Ascending aorta (tissue), 2 donors: ENCODE measurements around the gene SMARCA4. TPM values are rescaled to one million over a fixed set of nuclear protein-coding genes. Genes with fewer than 3 reads are reported as not detected.

Experiments
- DNase-seq, 2 donors: peaks; one replicate each; pipeline ENCODE4 v3.0.0-alpha.2; 2019; ENCODE audit warnings: low spot score in 2 of 2
- H3K27ac ChIP-seq, 2 donors: fragments of 200-600 bp; sonication (generic); one replicate each; pipeline ENCODE4 v1.5.1; 2016 to 2017; ENCODE audit warnings: mild to moderate bottlenecking in 1 of 2
- H3K27me3 ChIP-seq: fragments of 200-600 bp; sonication (generic); one replicate; pipeline ENCODE4 v1.5.1; 2017
- H3K36me3 ChIP-seq, 2 donors: fragments of 200-600 bp; sonication (generic); one replicate each; pipeline ENCODE4 v1.5.1; 2016
- H3K4me1 ChIP-seq, 2 donors: fragments of 200-600 bp; sonication (generic); one replicate each; pipeline ENCODE4 v1.5.1; 2016 to 2017; ENCODE audit warnings: mild to moderate bottlenecking in 1 of 2
- H3K4me3 ChIP-seq, 2 donors: fragments of 200-600 bp; sonication (generic); one replicate each; pipeline ENCODE4 v1.5.1; 2016 to 2017; ENCODE audit warnings: mild to moderate bottlenecking in 1 of 2
- H3K9me3 ChIP-seq, 2 donors: fragments of 200-600 bp; sonication (generic); one replicate each; pipeline ENCODE4 v1.5.1; 2016
- CTCF ChIP-seq, 3 experiments: fragments of 200-600 bp in 2 of 3; fragments of 450-650 bp in 1 of 3; sonication (generic) in 2 of 3; IDR thresholded peaks; one replicate each; pipeline ENCODE4 v1.5.1; 2016 to 2019; ENCODE audit warnings: antibody characterized with exemption in 3 of 3, mild to moderate bottlenecking in 1 of 3, moderate library complexity in 1 of 3
- intact Hi-C: fragments of 100-400 bp; cut with DNase I; formaldehyde crosslinking; loops from one replicate; pipeline ENCODE4 v1.15.1; 2023
- total RNA-seq: library from RNA; depleted of rRNA; stranded (reverse); fragments of >200 nt; gene quantifications from one replicate; pipeline ENCODE4 v1.1.0, GENCODE V29; 2016

The SMARCA4 gene
- total RNA-seq, 1 donor from 2014 or later: 89.5 TPM

DNA sequence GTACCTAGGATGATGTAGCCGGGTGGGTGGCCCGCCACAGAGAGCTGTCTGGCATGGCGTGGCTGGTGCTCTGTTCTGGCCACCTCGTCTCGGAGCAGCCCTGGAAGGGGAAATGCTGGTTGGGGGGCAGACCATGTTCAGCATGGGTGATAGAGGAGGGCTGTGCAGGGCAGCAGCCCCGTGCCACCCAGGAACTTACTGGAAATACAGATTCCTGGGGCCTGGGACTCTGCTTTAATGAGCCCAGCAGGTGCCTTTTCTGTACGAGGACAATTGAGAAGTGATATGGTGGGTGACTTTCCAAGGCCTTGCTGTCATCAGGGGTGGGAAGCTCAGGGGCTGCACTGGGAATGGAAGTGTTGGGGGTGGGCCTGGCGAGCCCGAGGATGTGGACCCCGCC, 24.7 kb downstream of the SMARCA4 start:
- H3K9me3 ChIP-seq: no peaks in the 10 kb centered on the region
- H3K27me3 ChIP-seq: no peaks in the 10 kb centered on the region
- DNase-seq: no peak
- H3K36me3 ChIP-seq: peaks cover 59 to 62% of the 10 kb centered on the region in 2 donors
- peaks cover 0 to 3% of the 10 kb centered on the region in 2 donors for H3K4me1 ChIP-seq
- no peak overlapping the region for H3K27ac ChIP-seq
- TF ChIP-seq CTCF (IDR thresholded peaks at IDR 0.05): no peak
- intact Hi-C loops: no loop called here
- no peak overlapping the region for H3K4me3 ChIP-seq

DNA sequence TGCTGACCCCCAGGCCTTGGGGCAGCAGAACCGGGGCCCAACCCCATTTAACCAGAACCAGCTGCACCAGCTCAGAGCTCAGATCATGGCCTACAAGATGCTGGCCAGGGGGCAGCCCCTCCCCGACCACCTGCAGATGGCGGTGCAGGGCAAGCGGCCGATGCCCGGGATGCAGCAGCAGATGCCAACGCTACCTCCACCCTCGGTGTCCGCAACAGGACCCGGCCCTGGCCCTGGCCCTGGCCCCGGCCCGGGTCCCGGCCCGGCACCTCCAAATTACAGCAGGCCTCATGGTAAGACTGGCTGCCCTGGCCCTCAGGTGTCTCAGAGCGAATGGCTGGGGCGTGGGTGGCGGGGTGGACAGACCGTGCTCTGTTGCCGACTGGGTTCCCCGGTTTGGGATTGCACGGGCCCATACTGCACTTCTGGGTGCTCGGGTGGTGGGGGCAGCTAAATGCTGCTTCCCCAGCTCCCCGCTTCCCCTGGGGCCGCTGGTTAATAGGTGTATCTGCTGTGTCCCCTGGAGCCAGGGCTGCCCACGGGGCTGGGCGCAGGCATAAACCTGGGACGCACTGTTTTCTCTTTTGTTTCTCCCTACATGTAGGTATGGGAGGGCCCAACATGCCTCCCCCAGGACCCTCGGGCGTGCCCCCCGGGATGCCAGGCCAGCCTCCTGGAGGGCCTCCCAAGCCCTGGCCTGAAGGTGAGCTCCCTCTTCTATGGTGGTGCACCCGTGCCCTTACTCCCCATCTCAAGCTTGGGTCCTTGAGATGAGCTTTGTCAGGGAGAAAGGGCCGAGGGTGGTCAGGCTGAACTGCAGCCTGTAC, 25.7 kb downstream of the SMARCA4 start:
- H3K4me1 ChIP-seq: no peaks in the 10 kb centered on the region
- TF ChIP-seq CTCF (IDR thresholded peaks at IDR 0.05): no peak
- H3K36me3 ChIP-seq: peaks cover 68 to 73% of the 10 kb centered on the region in 2 donors
- H3K27ac ChIP-seq: no peak overlapping the region
- no peaks in the 10 kb centered on the region for H3K9me3 ChIP-seq
- no peaks in the 10 kb centered on the region for H3K27me3 ChIP-seq
- no peak overlapping the region for H3K4me3 ChIP-seq
- DNase-seq: no peak
- intact Hi-C loops: no loop called here

DNA sequence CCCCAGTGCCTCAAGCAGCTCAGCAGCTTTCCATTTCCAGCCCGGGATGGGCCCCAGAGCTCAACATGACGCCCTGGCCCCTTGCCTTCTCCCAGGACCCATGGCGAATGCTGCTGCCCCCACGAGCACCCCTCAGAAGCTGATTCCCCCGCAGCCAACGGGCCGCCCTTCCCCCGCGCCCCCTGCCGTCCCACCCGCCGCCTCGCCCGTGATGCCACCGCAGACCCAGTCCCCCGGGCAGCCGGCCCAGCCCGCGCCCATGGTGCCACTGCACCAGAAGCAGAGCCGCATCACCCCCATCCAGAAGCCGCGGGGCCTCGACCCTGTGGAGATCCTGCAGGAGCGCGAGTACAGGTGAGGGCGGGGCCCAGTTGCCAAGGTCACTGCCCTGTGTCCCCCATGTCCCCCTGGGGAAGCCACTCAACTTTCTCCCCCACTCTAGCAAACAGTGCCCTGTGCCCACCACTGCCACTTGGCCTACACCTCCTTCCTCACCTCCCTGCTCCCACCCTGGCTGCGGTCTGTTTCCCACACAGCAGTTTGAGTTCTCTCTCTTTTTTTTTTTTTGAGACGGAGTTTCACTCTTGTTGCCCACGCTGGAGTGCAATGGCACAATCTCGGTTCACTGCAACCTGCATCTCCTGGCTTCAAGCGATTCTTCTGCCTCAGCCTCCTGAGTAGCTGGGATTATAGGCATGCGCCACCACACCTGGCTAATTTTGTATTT, 26.9 kb downstream of the SMARCA4 start:
- H3K4me1 ChIP-seq: no peaks in the 10 kb centered on the region
- intact Hi-C loops: no loop called here
- TF ChIP-seq CTCF (IDR thresholded peaks at IDR 0.05): no peak
- no peak overlapping the region for H3K4me3 ChIP-seq
- no peak overlapping the region for H3K27ac ChIP-seq
- no peaks in the 10 kb centered on the region for H3K9me3 ChIP-seq
- H3K27me3 ChIP-seq: no peaks in the 10 kb centered on the region
- H3K36me3 ChIP-seq: peaks cover 69 to 75% of the 10 kb centered on the region in 2 donors
- no peak for DNase-seq

- H3K36me3 ChIP-seq: peaks cover 72 to 80% of the 10 kb centered on the region in 2 donors
- TF ChIP-seq CTCF (IDR thresholded peaks at IDR 0.05): no peak
- intact Hi-C loops: no loop called here
Observed at GRCh38 chr19:10988380-10988779, 27.6 kb downstream of the SMARCA4 start.

GRCh38 chr19:10988921-10989320, 28.1 kb downstream of the SMARCA4 start:
- H3K27ac ChIP-seq: no peak overlapping the region
- H3K9me3 ChIP-seq: no peaks in the 10 kb centered on the region
- intact Hi-C loops: no loop called here
- peaks cover 72 to 86% of the 10 kb centered on the region in 2 donors for H3K36me3 ChIP-seq
- TF ChIP-seq CTCF (IDR thresholded peaks at IDR 0.05): no peak
- H3K4me3 ChIP-seq: no peak overlapping the region
- no peaks in the 10 kb centered on the region for H3K27me3 ChIP-seq
- DNase-seq: no peak
- no peaks in the 10 kb centered on the region for H3K4me1 ChIP-seq

More at GRCh38 chr19:10988380-10988779, 27.6 kb downstream of the SMARCA4 start:
- H3K4me1 ChIP-seq: no peaks in the 10 kb centered on the region
- H3K27me3 ChIP-seq: no peaks in the 10 kb centered on the region
- no peak overlapping the region for H3K4me3 ChIP-seq
- no peak overlapping the region for H3K27ac ChIP-seq
- no peak for DNase-seq
- no peaks in the 10 kb centered on the region for H3K9me3 ChIP-seq
